GOT3 (cell line): ENCODE measurements around the gene EFEMP2.

Experiments
- DNase-seq: peaks from one replicate; lab custom pipeline; 2025; ENCODE audit warnings: mixed read lengths; lab: John Stamatoyannopoulos, UW

EFEMP2 gene

GRCh38 chr11:65872586-65873317, at the start of gene EFEMP2:
TSS of gene EFEMP2 (minus strand) at chr11:65872800. CDS start at chr11:65872354, 446 bp downstream.
- DNase-seq = no peak

DNA sequence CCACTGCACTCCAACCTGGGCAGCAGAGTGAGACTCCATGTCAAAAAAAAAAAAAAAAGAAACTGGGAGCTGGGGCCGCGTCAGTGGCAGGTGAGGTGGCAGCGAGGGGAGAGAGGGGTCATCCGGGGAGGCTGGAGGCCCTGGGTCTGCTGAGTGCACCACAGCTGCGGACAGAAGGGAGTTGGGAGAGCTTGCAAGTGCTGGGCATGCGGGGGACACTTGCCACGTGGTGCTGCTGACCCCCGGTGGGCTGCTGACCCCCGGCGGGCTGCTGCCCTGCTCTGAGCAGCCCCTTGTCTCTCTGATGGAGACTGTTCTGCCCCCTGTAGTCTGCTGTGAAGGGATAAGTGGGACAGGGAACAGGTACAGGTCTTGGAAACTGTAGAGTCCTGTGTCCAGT, 49.3 kb upstream of the EFEMP2 start:
- no peak for DNase-seq

DNA sequence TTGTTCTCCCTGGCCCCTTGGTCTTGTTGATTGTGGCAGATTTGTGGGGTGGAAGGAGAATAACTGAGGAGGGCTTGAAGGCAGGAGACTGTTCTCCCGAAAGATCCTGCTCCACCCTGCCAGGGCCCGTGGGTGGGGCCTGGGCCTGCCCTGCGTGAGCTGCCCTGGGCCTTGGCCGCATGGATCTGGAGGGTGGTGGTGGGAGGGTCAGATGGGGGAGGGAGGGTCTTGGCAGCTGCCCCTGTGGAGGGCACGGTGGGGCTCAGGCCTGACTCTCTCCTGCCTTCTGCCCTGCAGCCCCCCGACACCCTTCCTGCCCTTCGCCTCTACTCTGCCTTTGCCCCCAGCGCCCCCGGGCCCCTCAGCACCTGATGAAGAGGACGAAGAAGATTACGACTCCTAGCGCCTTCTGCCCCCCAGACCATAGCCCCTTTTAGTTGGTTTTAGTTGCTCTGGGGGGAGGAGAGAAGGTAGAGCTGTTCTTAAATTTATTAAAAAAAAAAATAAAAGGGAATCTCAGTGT, 48.5 kb upstream of the EFEMP2 start:
- no peak for DNase-seq

GRCh38 chr11:65920372-65920802, 47.8 kb upstream of the EFEMP2 start:
- no peak for DNase-seq

GRCh38 chr11:65919573-65920371, 47.2 kb upstream of the EFEMP2 start:
- no peak for DNase-seq

DNA sequence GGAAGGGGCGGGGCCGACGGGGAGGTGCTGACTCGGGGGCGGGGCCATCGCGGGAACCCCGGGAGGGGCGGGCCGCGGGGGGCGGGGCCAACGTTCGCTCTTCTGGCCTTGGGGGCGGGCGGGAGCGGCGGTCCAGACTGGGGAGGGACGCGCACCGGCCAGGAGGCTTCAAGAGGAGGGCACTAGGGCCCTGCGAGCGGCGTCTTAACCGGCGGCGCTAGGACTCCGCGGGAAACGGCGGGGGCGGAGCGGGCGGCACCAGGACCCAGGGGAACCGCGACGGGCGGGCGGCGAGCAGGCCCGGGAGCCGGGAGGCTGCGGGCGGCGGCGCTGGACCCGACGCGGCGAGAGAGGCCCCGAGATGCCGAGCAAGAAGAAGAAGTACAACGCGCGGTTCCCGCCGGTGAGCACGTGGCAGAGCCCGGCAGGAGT, 46.6 kb upstream of the EFEMP2 start, which contains the start of gene DRAP1:
DRAP1 (plus strand) TSS at position 286 of the 432 bp plus-strand sequence; CDS start at position 362, 76 bp downstream.
- DNase-seq = peak; percentile 86

GRCh38 chr11:65918211-65919140, 45.9 kb upstream of the EFEMP2 start, which contains the start of gene C11orf68:
TSS of gene C11orf68 (minus strand) at chr11:65919062. CDS start at chr11:65919031, 31 bp downstream.
- no peak for DNase-seq

GRCh38 chr11:65917434-65918210, 45.0 kb upstream of the EFEMP2 start:
- DNase-seq = no peak

DNA sequence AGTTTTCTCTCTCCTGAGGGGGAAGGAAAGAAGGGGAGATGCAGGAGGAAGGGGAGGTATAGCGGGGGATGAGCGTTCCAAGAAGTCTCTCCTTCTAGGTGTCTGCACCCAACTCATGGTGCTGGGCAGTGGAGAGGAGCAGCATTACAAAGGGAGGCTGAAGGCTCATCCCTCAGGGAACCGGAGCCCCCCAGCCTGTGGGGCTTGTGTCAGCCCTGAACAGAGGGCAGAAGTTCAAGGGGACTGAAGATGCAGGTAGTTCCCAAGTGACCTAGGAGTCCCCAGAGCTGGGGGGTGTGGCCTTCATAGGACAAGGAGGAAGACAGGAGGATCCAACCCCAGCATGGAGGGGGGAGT, 44.5 kb upstream of the EFEMP2 start:
- DNase-seq = no peak

DNA sequence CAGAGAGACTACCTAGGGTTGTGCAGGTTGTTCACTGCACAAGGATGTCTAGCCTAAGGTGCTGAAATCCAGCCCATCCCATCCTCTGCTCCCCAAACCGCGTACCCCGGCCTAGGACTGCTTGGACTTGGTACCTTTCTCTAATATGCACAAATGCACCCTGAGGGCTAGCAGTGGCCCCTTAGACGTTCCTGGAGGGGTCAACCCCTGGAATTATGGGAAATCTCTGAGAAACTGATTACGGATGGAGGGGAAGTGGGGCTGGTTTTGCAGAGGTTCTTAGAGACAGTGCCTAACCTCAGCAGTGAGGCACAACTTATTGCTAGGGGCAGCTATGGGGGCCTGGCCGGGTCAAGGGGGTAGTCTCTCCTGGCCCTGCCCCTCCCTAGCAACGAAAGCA, 43.8 kb upstream of the EFEMP2 start:
- no peak for DNase-seq

DNA sequence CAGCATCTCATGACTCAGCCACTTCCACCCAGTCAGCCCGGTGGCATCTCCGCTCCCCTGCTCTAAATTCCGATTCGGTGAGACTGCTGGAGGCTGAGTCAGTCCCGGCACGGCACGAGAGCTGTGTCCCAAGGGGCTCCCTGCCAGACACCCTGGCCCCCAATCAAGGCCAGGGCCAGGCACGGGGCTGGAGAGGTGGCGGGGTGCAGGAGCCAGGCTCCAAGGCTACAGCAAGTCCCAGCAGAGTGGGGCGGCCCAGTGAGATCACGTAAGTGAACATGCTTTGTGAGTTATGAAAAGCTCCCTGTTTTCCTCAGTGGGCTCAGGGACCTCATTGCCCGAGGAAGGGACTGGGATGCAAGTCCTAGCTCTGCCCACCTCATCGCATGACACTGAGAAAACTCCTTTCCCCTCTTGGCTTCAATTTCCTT, 43.2 kb upstream of the EFEMP2 start:
- peak; percentile 69 for DNase-seq

- no peak for DNase-seq
Measured at GRCh38 chr11:65915101-65915820, 42.7 kb upstream of the EFEMP2 start.

DNA sequence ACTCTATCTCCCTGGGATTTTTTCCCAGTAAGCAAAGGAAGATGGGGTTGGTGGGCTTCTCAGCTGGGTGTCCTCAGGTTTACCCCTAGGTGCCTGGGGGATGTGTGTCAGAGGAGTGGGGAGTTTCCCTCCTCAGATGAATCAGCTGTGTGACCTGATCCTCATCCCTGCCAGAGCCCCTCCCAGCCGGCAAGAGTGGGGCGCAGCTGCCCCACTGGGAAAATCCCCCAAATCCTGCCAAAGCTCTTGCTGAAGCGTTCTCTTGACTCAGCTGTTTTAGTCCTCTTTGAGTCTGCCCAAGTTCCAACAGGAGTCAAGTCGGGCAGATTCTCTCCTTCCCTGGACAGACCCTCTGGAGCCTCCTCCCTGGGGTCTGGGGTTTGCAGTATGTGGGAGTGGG, 40.2 kb upstream of the EFEMP2 start:
- no peak for DNase-seq

DNA sequence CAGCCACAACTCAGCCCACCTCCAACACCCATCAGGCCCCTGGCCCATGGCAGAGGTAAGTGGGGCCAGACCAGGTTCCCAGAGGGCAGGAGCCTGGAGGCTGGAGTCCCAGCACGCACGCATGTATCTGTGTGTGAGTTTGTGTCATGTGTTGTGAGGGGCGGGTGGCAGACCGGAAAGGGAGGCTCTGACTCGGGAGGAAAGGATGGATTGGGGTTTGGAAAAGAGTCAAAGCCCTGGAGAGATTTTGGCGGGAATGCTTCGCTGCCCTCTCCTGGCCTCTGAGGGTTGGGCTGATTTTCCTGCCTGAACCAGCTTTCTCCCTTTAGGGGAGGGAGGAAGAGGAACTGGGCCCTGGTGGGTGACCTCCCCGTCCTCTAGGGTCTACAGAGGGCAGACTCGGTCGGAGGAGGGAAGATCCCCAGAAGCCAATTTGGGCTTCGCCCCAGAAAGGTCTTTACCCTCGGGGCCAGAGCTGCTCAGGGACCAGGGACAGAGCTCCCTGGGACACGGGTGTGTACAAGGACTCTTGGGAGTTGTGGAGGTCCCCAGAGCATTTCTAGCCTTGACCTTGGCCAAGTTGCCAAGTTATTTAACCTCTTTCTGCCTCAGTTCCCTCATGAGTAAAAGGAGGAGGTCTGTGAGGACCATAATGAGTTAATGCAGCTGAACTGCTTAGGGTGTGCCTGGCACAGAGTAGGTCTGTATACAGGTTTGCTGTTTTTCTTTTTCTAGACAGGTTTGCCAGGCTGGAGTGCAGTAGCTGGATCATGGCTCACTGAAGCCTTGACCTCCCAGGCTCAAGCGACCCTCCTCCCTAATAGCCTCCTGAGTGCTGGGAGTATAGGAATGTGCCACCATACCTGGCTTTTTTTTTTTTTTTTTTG, 39.3 kb upstream of the EFEMP2 start:
- DNase-seq = no peak

DNA sequence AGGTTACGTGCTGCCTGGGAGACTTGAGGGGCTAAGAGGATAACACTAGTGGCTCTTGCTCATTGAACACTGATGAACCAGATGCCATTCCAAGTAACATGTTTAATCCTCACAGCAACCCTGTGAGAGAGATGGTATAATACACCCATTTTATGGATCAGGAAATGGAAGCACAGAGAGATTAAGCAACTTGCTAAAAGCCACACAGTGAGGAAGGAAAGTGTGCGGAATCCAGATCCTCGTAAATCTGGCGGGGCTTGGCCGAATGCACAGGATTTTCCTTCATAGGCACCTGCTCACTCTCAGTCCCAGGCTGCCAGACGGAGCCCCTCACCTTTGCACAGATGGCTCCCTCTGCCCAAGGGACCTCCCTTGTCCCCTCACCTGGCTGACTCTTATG, 35.3 kb upstream of the EFEMP2 start:
- DNase-seq = no peak

- DNase-seq = no peak
Measured at GRCh38 chr11:65906602-65907001, 34.0 kb upstream of the EFEMP2 start.

DNA sequence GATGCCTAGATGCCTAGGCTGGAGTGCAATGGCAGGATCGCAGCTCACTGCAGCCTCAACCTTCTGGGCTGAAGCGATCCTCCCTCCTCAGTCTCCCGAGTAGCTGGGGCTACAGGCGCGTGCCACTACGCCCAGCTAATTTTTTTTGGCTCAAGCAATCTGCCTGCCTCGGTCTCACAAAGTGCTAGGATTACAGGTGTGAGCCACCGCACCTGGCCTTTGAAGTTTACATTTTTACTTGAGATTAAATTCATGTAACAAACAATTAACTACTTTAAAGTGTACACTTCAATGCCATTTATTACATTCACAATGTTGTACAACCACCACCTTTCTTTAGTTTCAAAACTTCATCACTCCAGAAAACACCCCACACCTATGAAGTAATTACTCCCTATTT, 31.1 kb upstream of the EFEMP2 start:
- DNase-seq = no peak

DNA sequence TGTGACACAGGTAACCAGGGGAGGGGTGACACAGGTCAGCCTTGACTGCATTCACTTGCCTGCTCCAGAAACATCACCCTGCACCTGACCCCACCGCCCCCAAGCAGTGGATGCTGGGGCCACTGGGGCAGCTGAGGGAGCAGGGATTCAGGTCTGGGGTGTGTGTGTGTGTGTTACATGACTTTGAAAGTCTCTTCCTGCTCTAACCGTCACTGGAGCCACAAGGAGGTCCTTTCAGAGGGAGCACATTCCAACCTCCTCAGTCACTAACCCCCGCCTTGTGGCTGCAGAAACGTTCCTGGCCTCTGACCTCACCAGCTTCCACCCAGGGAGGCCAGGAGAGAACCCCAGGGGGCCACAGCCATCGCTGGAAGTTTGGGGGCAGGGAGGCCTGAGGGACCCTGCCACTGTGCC, 30.5 kb upstream of the EFEMP2 start:
- no peak for DNase-seq

DNA sequence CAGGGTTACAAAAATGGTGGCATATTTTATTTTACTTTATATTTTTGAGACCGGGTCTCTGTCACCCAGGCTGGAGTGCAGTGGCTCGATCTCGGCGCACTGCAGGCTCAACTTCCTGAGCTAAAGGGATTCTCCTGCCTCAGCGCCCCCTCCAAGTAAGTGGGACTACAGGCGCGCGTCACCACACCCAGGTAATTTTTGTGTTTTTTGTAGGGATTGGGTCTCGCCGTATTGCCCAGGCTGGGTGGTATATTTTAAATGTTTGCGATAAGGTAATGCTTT, 28.2 kb upstream of the EFEMP2 start:
- no peak for DNase-seq
